Measurements from ENCODE around the gene APMAP. TPM values are rescaled to one million over a fixed set of nuclear protein-coding genes. Genes with fewer than 3 reads are reported as not detected.

APMAP gene
- total RNA-seq, 1 experiment from 2014 or later, result 75.3 TPM

GRCh38 chr20:25025091-25025861 lies 32.7 kb upstream of the APMAP start:
- H3K9me3 Mint-ChIP-seq (ENCODE audit: unreplicated experiment), result no peaks in the 10 kb centered on the region
- H3K27ac Mint-ChIP-seq (ENCODE audit: low read depth, unreplicated experiment), result no peak overlapping the region
- peaks cover 14% of the 10 kb centered on the region for H3K36me3 Mint-ChIP-seq (ENCODE audit: insufficient read depth, unreplicated experiment)
- no peaks in the 10 kb centered on the region for H3K27me3 Mint-ChIP-seq (ENCODE audit: insufficient read depth, unreplicated experiment)
- DNase-seq (ENCODE audit: unreplicated experiment), result no peak
- H3K4me3 Mint-ChIP-seq (ENCODE audit: unreplicated experiment), result no peak overlapping the region
- no peak for TF ChIP-seq CTCF (IDR thresholded peaks at IDR 0.05; ENCODE audit: unreplicated experiment)
- H3K4me1 Mint-ChIP-seq (ENCODE audit: insufficient read depth, unreplicated experiment), result peaks cover 14% of the 10 kb centered on the region
- intact Hi-C loops (cut with micrococcal nuclease), result no loop called here
- no TSS peak for BruUV-seq (replicated peaks)
- POLR2A ChIA-PET, result no interaction called here
- CTCF ChIA-PET, result interaction anchor here (0.5 to 4.8 kb wide), 7 partner anchors 9 to 286 kb away, joined by 3 to 30 read pairs (median 4); no protein-coding TSS in a partner anchor

GRCh38 chr20:25024171-25024570 lies 31.6 kb upstream of the APMAP start:
- no TSS peak for BruUV-seq (replicated peaks)
- POLR2A ChIA-PET, result interaction anchor here (0.8 to 6.0 kb wide), 9 partner anchors 9 to 277 kb away, joined by 3 to 42 read pairs (median 5); partner anchors contain the start of gene ACSS1
- CTCF ChIA-PET, result interaction anchor here (0.7 to 4.8 kb wide), 8 partner anchors 10 to 287 kb away, joined by 3 to 30 read pairs (median 6); no protein-coding TSS in a partner anchor

GRCh38 chr20:25023356-25023755 lies 30.8 kb upstream of the APMAP start:
- CTCF ChIA-PET, result interaction anchor here (0.6 to 4.8 kb wide), 8 partner anchors 10 to 156 kb away, joined by 3 to 30 read pairs (median 6); no protein-coding TSS in a partner anchor

More at GRCh38 chr20:25024171-25024570, 31.6 kb upstream of the APMAP start:
- Mint-ChIP-seq H3K4me3 (ENCODE audit: unreplicated experiment) (no peak overlapping the region), H3K4me1 (ENCODE audit: insufficient read depth, unreplicated experiment) (peaks cover 13% of the 10 kb centered on the region), H3K36me3 (ENCODE audit: insufficient read depth, unreplicated experiment) (peaks cover 14% of the 10 kb centered on the region), H3K9me3 (ENCODE audit: unreplicated experiment) (no peaks in the 10 kb centered on the region), H3K27ac (ENCODE audit: low read depth, unreplicated experiment) (no peak overlapping the region), H3K27me3 (ENCODE audit: insufficient read depth, unreplicated experiment) (no peaks in the 10 kb centered on the region)
- DNase-seq (ENCODE audit: unreplicated experiment), result no peak
- intact Hi-C loops (cut with micrococcal nuclease), result no loop called here
- no peak for TF ChIP-seq CTCF (IDR thresholded peaks at IDR 0.05; ENCODE audit: unreplicated experiment)

More at GRCh38 chr20:25023356-25023755, 30.8 kb upstream of the APMAP start:
- peaks cover 13% of the 10 kb centered on the region for H3K4me1 Mint-ChIP-seq (ENCODE audit: insufficient read depth, unreplicated experiment)
- no peak overlapping the region for H3K27ac Mint-ChIP-seq (ENCODE audit: low read depth, unreplicated experiment)
- H3K9me3 Mint-ChIP-seq (ENCODE audit: unreplicated experiment), result no peaks in the 10 kb centered on the region
- no peak overlapping the region for H3K4me3 Mint-ChIP-seq (ENCODE audit: unreplicated experiment)
- POLR2A ChIA-PET, result interaction anchor here (0.6 to 6.0 kb wide), 14 partner anchors 10 to 278 kb away, joined by 3 to 42 read pairs (median 4); partner anchors contain the start of gene ACSS1
- H3K36me3 Mint-ChIP-seq (ENCODE audit: insufficient read depth, unreplicated experiment), result peaks cover 14% of the 10 kb centered on the region
- intact Hi-C loops (cut with micrococcal nuclease), result no loop called here
- TF ChIP-seq CTCF (IDR thresholded peaks at IDR 0.05; ENCODE audit: unreplicated experiment), result no peak
- no TSS peak for BruUV-seq (replicated peaks)
- no peak for DNase-seq (ENCODE audit: unreplicated experiment)
- H3K27me3 Mint-ChIP-seq (ENCODE audit: insufficient read depth, unreplicated experiment), result no peaks in the 10 kb centered on the region

Data from MCF 10A (cell line).